Chondrocyte (in vitro differentiated cells): ENCODE results near the gene TFPI. TPM values are rescaled to one million over a fixed set of nuclear protein-coding genes. Genes with fewer than 3 reads are reported as not detected.
A peak's percentile ranks its signal among the peaks of the same experiment; 100 is the strongest.

Experiments
- DNase-seq: peaks from one replicate; pipeline ENCODE4 v3.0.0; 2021; ENCODE audit warnings: mixed read lengths, low spot score
- H3K27ac Mint-ChIP-seq: one replicate; pipeline ENCODE4 v1.8.0; 2021; ENCODE audit warnings: mild to moderate bottlenecking, moderate library complexity, mixed read lengths; ENCODE audit not compliant: unreplicated experiment
- H3K27me3 Mint-ChIP-seq: 2 replicates; pipeline ENCODE4 v1.8.0; 2021; ENCODE audit warnings: low read depth, mixed read lengths
- H3K36me3 Mint-ChIP-seq: 2 replicates; pipeline ENCODE4 v1.8.0; 2021; ENCODE audit warnings: low read depth, mixed read lengths
- H3K4me1 Mint-ChIP-seq: 2 replicates; pipeline ENCODE4 v1.8.0; 2021; ENCODE audit warnings: low read depth, mild to moderate bottlenecking, mixed read lengths
- H3K4me3 Mint-ChIP-seq: one replicate; pipeline ENCODE4 v1.8.0; 2021; ENCODE audit warnings: mild to moderate bottlenecking, moderate library complexity, mixed read lengths; ENCODE audit not compliant: unreplicated experiment
- H3K9me3 Mint-ChIP-seq: 2 replicates; pipeline ENCODE4 v1.8.0; 2021; ENCODE audit warnings: low read depth, mixed read lengths
- total RNA-seq: library from RNA; stranded (reverse); gene quantifications from 3 replicates; pipeline ENCODE4 v1.2.1, GENCODE V29; 2021
- TF ChIP-seq, protein P1 (sequence below): fragments of 200-600 bp; sonication (generic); IDR thresholded peaks from 2 replicates; pipeline ENCODE4 v1.5.0; 2021; ENCODE audit warnings: antibody characterized with exemption, mild to moderate bottlenecking, moderate library complexity

TFPI gene
- total RNA-seq, 1 donor from 2014 or later: 161 TPM

- no peak for DNase-seq
- Mint-ChIP-seq H3K36me3 (peaks cover 6% of the 10 kb centered on the region), H3K27me3 (no peaks in the 10 kb centered on the region), H3K4me3 (no peak overlapping the region), H3K27ac (peak overlapping the region; percentile 87), H3K4me1 (peaks cover 54% of the 10 kb centered on the region), H3K9me3 (no peaks in the 10 kb centered on the region)
- TF ChIP-seq, protein P1, sequence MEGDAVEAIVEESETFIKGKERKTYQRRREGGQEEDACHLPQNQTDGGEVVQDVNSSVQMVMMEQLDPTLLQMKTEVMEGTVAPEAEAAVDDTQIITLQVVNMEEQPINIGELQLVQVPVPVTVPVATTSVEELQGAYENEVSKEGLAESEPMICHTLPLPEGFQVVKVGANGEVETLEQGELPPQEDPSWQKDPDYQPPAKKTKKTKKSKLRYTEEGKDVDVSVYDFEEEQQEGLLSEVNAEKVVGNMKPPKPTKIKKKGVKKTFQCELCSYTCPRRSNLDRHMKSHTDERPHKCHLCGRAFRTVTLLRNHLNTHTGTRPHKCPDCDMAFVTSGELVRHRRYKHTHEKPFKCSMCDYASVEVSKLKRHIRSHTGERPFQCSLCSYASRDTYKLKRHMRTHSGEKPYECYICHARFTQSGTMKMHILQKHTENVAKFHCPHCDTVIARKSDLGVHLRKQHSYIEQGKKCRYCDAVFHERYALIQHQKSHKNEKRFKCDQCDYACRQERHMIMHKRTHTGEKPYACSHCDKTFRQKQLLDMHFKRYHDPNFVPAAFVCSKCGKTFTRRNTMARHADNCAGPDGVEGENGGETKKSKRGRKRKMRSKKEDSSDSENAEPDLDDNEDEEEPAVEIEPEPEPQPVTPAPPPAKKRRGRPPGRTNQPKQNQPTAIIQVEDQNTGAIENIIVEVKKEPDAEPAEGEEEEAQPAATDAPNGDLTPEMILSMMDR: no peak
Observed at GRCh38 chr2:187429989-187430388, 124.2 kb downstream of the TFPI start.

DNA sequence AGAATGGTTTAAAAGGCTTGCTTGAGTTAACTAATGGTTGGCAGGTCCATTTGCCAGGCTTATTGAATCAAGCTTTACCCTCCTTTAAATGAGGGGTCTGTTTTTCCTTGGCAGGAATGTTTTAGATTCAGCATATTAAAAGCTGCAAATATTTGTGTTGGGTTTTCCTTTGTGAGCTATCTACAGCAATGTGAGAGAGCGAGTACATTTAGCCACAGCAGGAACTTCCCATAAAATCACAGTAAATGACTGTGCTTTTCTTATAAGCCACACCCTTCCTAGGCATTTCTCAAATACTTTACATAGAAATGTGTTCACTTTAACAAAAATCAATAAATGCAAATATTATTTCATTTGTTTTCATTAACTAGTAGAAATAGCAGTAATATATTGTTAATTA is 130.1 kb downstream of the TFPI start:
- Mint-ChIP-seq H3K4me3 (no peak overlapping the region), H3K27me3 (no peaks in the 10 kb centered on the region), H3K27ac (peak overlapping the region; percentile 87), H3K36me3 (peaks cover 8% of the 10 kb centered on the region), H3K9me3 (no peaks in the 10 kb centered on the region), H3K4me1 (peaks cover 39% of the 10 kb centered on the region)
- TF ChIP-seq, protein P1: no peak
- DNase-seq: no peak

DNA sequence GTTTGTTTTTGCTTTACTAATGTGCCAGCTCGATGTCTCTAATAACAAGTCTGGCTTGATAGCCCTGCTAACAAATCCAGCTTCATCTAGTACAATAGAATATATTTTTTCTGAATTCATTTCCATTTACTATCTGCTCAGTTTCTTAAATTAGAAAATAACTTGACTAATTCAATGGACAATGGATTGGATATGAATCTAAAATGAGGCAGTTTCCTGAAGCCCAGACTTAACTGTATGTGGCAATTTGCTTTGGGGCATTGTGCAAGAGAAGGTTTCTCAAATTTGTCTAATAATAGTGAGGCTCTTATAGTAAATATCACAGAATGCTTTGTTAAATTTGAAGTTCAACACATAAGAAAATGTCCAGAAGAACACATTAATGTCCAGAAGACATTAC is 132.0 kb downstream of the TFPI start:
- DNase-seq: no peak
- H3K27ac Mint-ChIP-seq: no peak overlapping the region
- no peaks in the 10 kb centered on the region for H3K27me3 Mint-ChIP-seq
- peaks cover 4% of the 10 kb centered on the region for H3K36me3 Mint-ChIP-seq
- TF ChIP-seq, protein P1: no peak
- no peaks in the 10 kb centered on the region for H3K9me3 Mint-ChIP-seq
- H3K4me3 Mint-ChIP-seq: no peak overlapping the region
- peaks cover 35% of the 10 kb centered on the region for H3K4me1 Mint-ChIP-seq

DNA sequence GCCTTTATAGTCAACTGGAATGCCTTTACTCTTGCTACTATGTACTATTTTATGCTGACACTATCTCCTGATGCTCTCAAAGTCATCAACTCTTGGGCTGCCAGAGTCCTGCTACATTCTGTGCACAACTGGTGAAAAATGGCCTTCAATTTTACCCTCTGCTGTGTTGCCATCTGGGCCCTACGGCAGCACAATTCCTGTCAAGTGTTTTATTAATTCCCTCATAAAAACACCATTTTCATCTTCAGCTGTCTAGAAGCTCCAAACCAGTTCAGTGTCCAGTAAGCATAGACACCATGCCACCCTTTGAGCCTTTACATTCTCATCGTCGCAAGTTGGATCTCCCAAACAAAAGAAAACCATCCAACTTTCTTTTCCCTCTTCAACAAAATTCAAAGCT is 132.7 kb downstream of the TFPI start:
- Mint-ChIP-seq H3K27ac (no peak overlapping the region), H3K4me1 (peaks cover 38% of the 10 kb centered on the region), H3K27me3 (no peaks in the 10 kb centered on the region), H3K36me3 (peaks cover 3% of the 10 kb centered on the region), H3K9me3 (no peaks in the 10 kb centered on the region), H3K4me3 (no peak overlapping the region)
- DNase-seq: no peak
- TF ChIP-seq, protein P1: no peak

DNA sequence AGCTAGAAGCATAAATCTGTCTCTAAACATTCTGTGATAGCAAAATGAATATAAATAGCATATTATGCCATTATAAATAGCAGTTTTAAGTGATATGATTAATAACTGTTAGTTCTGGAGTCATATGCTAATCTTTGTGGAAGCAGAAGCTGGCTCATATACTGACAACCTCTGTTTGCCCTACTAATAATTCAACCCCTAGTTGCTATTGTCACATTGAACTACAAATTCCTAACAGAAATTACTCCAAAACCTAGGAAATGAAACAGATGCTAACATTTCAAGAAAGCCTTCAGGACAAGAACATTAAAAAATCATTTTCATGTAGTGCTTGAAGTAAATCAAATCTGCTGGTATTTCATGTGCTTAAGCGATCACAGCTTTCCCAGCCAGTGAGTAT is 134.4 kb downstream of the TFPI start:
- peaks cover 33% of the 10 kb centered on the region for H3K4me1 Mint-ChIP-seq
- H3K27ac Mint-ChIP-seq: no peak overlapping the region
- DNase-seq: no peak
- TF ChIP-seq, protein P1: no peak
- H3K9me3 Mint-ChIP-seq: peaks cover 2% of the 10 kb centered on the region
- peaks cover 3% of the 10 kb centered on the region for H3K36me3 Mint-ChIP-seq
- no peaks in the 10 kb centered on the region for H3K27me3 Mint-ChIP-seq
- no peak overlapping the region for H3K4me3 Mint-ChIP-seq
